Loucy (cell line): Measurements from ENCODE around the gene HIC1.

Experiments
- H2AFZ ChIP-seq: fragments of 200-600 bp; sonication (generic); 2 replicates; pipeline ENCODE4 v1.6.0; 2016; ENCODE audit warnings: antibody characterized with exemption, mild to moderate bottlenecking, low read length, moderate library complexity
- H3F3A ChIP-seq: fragments of 200-600 bp; 2 replicates; pipeline ENCODE4 v1.6.0; 2016; ENCODE audit warnings: antibody characterized with exemption, low read depth, mild to moderate bottlenecking
- H3K27me3 ChIP-seq: fragments of 200-600 bp; sonication (generic); 2 replicates; pipeline ENCODE4 v1.6.1; 2014; ENCODE audit warnings: low read length, mild to moderate bottlenecking; ENCODE audit not compliant: insufficient read depth, poor library complexity, severe bottlenecking
- H3K36me3 ChIP-seq: fragments of 200-600 bp; sonication (generic); 2 replicates; pipeline ENCODE4 v1.6.1; 2016; ENCODE audit warnings: low read length; ENCODE audit not compliant: insufficient read depth
- H3K4me1 ChIP-seq: fragments of 200-600 bp; sonication (generic); 2 replicates; pipeline ENCODE4 v1.5.1; 2014; ENCODE audit warnings: low read length, mild to moderate bottlenecking; ENCODE audit not compliant: insufficient read depth, poor library complexity, severe bottlenecking
- H3K4me2 ChIP-seq: fragments of 200-600 bp; sonication (generic); 2 replicates; pipeline ENCODE4 v1.6.0; 2014; ENCODE audit warnings: antibody characterized with exemption, low read length, low read depth, mild to moderate bottlenecking; ENCODE audit not compliant: poor library complexity, severe bottlenecking
- H3K4me3 ChIP-seq: fragments of 200-600 bp; sonication (generic); 2 replicates; pipeline ENCODE4 v1.5.1; 2014; ENCODE audit warnings: low read length, mild to moderate bottlenecking, mixed read lengths; ENCODE audit not compliant: poor library complexity, severe bottlenecking
- H3K79me2 ChIP-seq: fragments of 200-600 bp; sonication (generic); 2 replicates; pipeline ENCODE4 v1.6.1; 2014; ENCODE audit warnings: low read length; ENCODE audit not compliant: insufficient read depth
- H3K9ac ChIP-seq: fragments of 200-600 bp; sonication (generic); 2 replicates; pipeline ENCODE4 v1.6.0; 2014; ENCODE audit warnings: mild to moderate bottlenecking, low read depth, low read length, moderate library complexity; ENCODE audit not compliant: poor library complexity, severe bottlenecking
- H3K9me2 ChIP-seq: fragments of 200-600 bp; sonication (generic); replicated peaks from 2 replicates; pipeline ENCODE4 v1.6.1; 2016; ENCODE audit warnings: low read depth, low read length, mixed read lengths
- H3K9me3 ChIP-seq: fragments of 200-600 bp; sonication (generic); 2 replicates; pipeline ENCODE4 v1.6.1; 2014; ENCODE audit warnings: mild to moderate bottlenecking, antibody characterized with exemption, low read length, low read depth; ENCODE audit not compliant: insufficient read depth
- H4K20me1 ChIP-seq: fragments of 200-600 bp; sonication (generic); 2 replicates; pipeline ENCODE4 v1.6.0; 2014; ENCODE audit warnings: antibody characterized with exemption, low read length, mild to moderate bottlenecking; ENCODE audit not compliant: insufficient read depth, poor library complexity, severe bottlenecking
- CTCF ChIP-seq: fragments of 200-600 bp; sonication (generic); conservative IDR thresholded peaks from 2 replicates; pipeline ENCODE4 v1.5.1; 2014; ENCODE audit warnings: mild to moderate bottlenecking, antibody characterized with exemption, low read length
- EZH2phosphoT487 ChIP-seq: fragments of 200-600 bp; IDR thresholded peaks from 2 replicates; pipeline ENCODE4 v1.6.1; 2018; ENCODE audit warnings: antibody characterized with exemption, mild to moderate bottlenecking, moderate library complexity, borderline replicate concordance

The HIC1 gene

GRCh38 chr17:2013994-2014317 lies 40.9 kb upstream of the HIC1 start:
- no peaks in the 10 kb centered on the region for H3F3A ChIP-seq
- no peak overlapping the region for H3K9ac ChIP-seq
- no peaks in the 10 kb centered on the region for H4K20me1 ChIP-seq
- H3K79me2 ChIP-seq, result no peaks in the 10 kb centered on the region
- H3K9me2 ChIP-seq, result no peaks in the 10 kb centered on the region
- no peak overlapping the region for H3K4me3 ChIP-seq
- H3K27me3 ChIP-seq, result no peaks in the 10 kb centered on the region
- no peaks in the 10 kb centered on the region for H3K36me3 ChIP-seq
- H3K4me1 ChIP-seq, result peaks cover 10% of the 10 kb centered on the region
- no peak overlapping the region for H2AFZ ChIP-seq
- no peaks in the 10 kb centered on the region for H3K9me3 ChIP-seq
- no peak overlapping the region for H3K4me2 ChIP-seq
- TF ChIP-seq CTCF (no peak), EZH2phosphoT487 (no peak)

- Histone ChIP-seq H3K4me2 (no peak overlapping the region), H3K79me2 (no peaks in the 10 kb centered on the region), H4K20me1 (no peaks in the 10 kb centered on the region), H3K9ac (no peak overlapping the region), H2AFZ (no peak overlapping the region), H3F3A (no peaks in the 10 kb centered on the region), H3K27me3 (no peaks in the 10 kb centered on the region), H3K9me3 (no peaks in the 10 kb centered on the region), H3K9me2 (no peaks in the 10 kb centered on the region), H3K4me1 (peaks cover 14% of the 10 kb centered on the region), H3K4me3 (no peak overlapping the region), H3K36me3 (no peaks in the 10 kb centered on the region)
- TF ChIP-seq EZH2phosphoT487, result no peak
- no peak for TF ChIP-seq CTCF
These were observed 39.6 kb upstream of the HIC1 start for GRCh38 chr17:2015314-2015713.

GRCh38 chr17:2016494-2016893 lies 38.4 kb upstream of the HIC1 start:
- Histone ChIP-seq H3K9me3 (no peaks in the 10 kb centered on the region), H3K36me3 (no peaks in the 10 kb centered on the region), H4K20me1 (no peaks in the 10 kb centered on the region), H3K79me2 (no peaks in the 10 kb centered on the region), H3K27me3 (no peaks in the 10 kb centered on the region), H3K4me3 (no peak overlapping the region), H2AFZ (no peak overlapping the region), H3K9me2 (no peaks in the 10 kb centered on the region), H3K4me1 (peaks cover 24% of the 10 kb centered on the region), H3K4me2 (no peak overlapping the region), H3F3A (no peaks in the 10 kb centered on the region), H3K9ac (no peak overlapping the region)
- no peak for TF ChIP-seq EZH2phosphoT487
- TF ChIP-seq CTCF, result no peak
